ENCODE data around the gene FAM131C.

FAM131C gene

GRCh38 chr1:16099412-16099811 is 26.0 kb upstream of the FAM131C start:
- no peak for DNase-seq (ENCODE audit: low read depth)

- DNase-seq (ENCODE audit: low read depth), result no peak
Measured at GRCh38 chr1:16095447-16095846, 22.0 kb upstream of the FAM131C start.

- no peak for DNase-seq (ENCODE audit: low read depth)
Measured at GRCh38 chr1:16094453-16095158, 21.2 kb upstream of the FAM131C start.

- DNase-seq (ENCODE audit: low read depth), result no peak
Measured at GRCh38 chr1:16093611-16094010, 20.2 kb upstream of the FAM131C start.

GRCh38 chr1:16092923-16093511 is 19.6 kb upstream of the FAM131C start:
- DNase-seq (ENCODE audit: low read depth), result no peak

- no peak for DNase-seq (ENCODE audit: low read depth)
Measured at GRCh38 chr1:16092097-16092922, 18.9 kb upstream of the FAM131C start.

GRCh38 chr1:16091296-16091695 is 17.8 kb upstream of the FAM131C start:
- no peak for DNase-seq (ENCODE audit: low read depth)

GRCh38 chr1:16090076-16090826 is 16.8 kb upstream of the FAM131C start:
- DNase-seq (ENCODE audit: low read depth), result no peak

GRCh38 chr1:16088996-16089395 is 15.5 kb upstream of the FAM131C start:
- DNase-seq (ENCODE audit: low read depth), result no peak

GRCh38 chr1:16088351-16088911 is 15.0 kb upstream of the FAM131C start:
- DNase-seq (ENCODE audit: low read depth), result no peak

GRCh38 chr1:16087733-16088132 is 14.3 kb upstream of the FAM131C start:
- DNase-seq (ENCODE audit: low read depth), result no peak

- DNase-seq (ENCODE audit: low read depth), result no peak
Measured at GRCh38 chr1:16085522-16085921, 12.1 kb upstream of the FAM131C start.

- no peak for DNase-seq (ENCODE audit: low read depth)
Measured at GRCh38 chr1:16083486-16083885, 10.0 kb upstream of the FAM131C start.

- DNase-seq (ENCODE audit: low read depth), result peak; percentile 30
Measured at GRCh38 chr1:16082283-16083038, 9.0 kb upstream of the FAM131C start.

GRCh38 chr1:16081636-16082035 is 8.2 kb upstream of the FAM131C start:
- DNase-seq (ENCODE audit: low read depth), result no peak

GRCh38 chr1:16080422-16081150 is 7.1 kb upstream of the FAM131C start:
- no peak for DNase-seq (ENCODE audit: low read depth)

- peak; percentile 51 for DNase-seq (ENCODE audit: low read depth)
Measured at GRCh38 chr1:16078925-16079656, 5.6 kb upstream of the FAM131C start.

GRCh38 chr1:16077406-16078245 is 4.2 kb upstream of the FAM131C start:
- no peak for DNase-seq (ENCODE audit: low read depth)

- DNase-seq (ENCODE audit: low read depth), result no peak
Measured at GRCh38 chr1:16076865-16077238, 3.4 kb upstream of the FAM131C start.
